Karpas-422 (cell line): ENCODE data around the gene UTS2. TPM values are rescaled to one million over a fixed set of nuclear protein-coding genes. Genes with fewer than 3 reads are reported as not detected.

Experiments used
- DNase-seq: peaks from one replicate; pipeline ENCODE4 v3.0.0-alpha.2; 2015
- H2AFZ ChIP-seq: fragments of 200-600 bp; sonication (generic); 2 replicates; pipeline ENCODE4 v1.6.1; 2014; ENCODE audit warnings: antibody characterized with exemption, low read length, mixed read lengths
- H3K27ac ChIP-seq: fragments of 200-600 bp; sonication (generic); 2 replicates; pipeline ENCODE4 v1.5.1; 2014; ENCODE audit warnings: mild to moderate bottlenecking, low read length, moderate library complexity
- H3K27me3 ChIP-seq: fragments of 200-600 bp; sonication (generic); 2 replicates; pipeline ENCODE4 v1.6.1; 2014; ENCODE audit warnings: low read length, mixed read lengths
- H3K36me3 ChIP-seq: fragments of 200-600 bp; sonication (generic); 2 replicates; pipeline ENCODE4 v1.6.1; 2014; ENCODE audit warnings: low read length, mixed read lengths; ENCODE audit not compliant: insufficient read depth
- H3K4me1 ChIP-seq: fragments of 200-600 bp; sonication (generic); 2 replicates; pipeline ENCODE4 v1.6.1; 2014; ENCODE audit warnings: mild to moderate bottlenecking, low read length, mixed read lengths
- H3K4me2 ChIP-seq: fragments of 200-600 bp; sonication (generic); 2 replicates; pipeline ENCODE4 v1.6.1; 2014; ENCODE audit warnings: low read length, low read depth, mild to moderate bottlenecking; ENCODE audit not compliant: poor library complexity, severe bottlenecking
- H3K4me3 ChIP-seq: fragments of 200-600 bp; sonication (generic); 2 replicates; pipeline ENCODE4 v1.5.1; 2014; ENCODE audit warnings: mild to moderate bottlenecking, antibody characterized with exemption, low read length, mixed read lengths
- H3K79me2 ChIP-seq: fragments of 200-600 bp; sonication (generic); 2 replicates; pipeline ENCODE4 v1.6.1; 2014; ENCODE audit warnings: mild to moderate bottlenecking, low read length, mixed read lengths
- H3K9ac ChIP-seq: fragments of 200-600 bp; sonication (generic); 2 replicates; pipeline ENCODE4 v1.6.0; 2014; ENCODE audit warnings: low read length
- H3K9me2 ChIP-seq: fragments of 200-600 bp; sonication (generic), shearing (Covaris generic); replicated peaks from 2 replicates; pipeline ENCODE4 v1.6.0; 2014; ENCODE audit warnings: mild to moderate bottlenecking, low read length, moderate library complexity; ENCODE audit not compliant: insufficient read depth
- H3K9me3 ChIP-seq: fragments of 300-700, 200-600 bp; sonication (generic); 2 replicates; pipeline ENCODE4 v1.6.1; 2014; ENCODE audit warnings: low read length, mixed read lengths
- H4K20me1 ChIP-seq: fragments of 200-600 bp; sonication (generic); 2 replicates; pipeline ENCODE4 v1.6.1; 2014; ENCODE audit warnings: mild to moderate bottlenecking, antibody characterized with exemption, low read length, low read depth; ENCODE audit not compliant: insufficient read depth
- total RNA-seq: library from RNA; depleted of rRNA; stranded (reverse); fragments of >200 nt; shearing (Covaris generic); gene quantifications from 2 replicates; pipeline ENCODE4 v1.2.3, GENCODE V29; 2014; ENCODE audit warnings: low replicate concordance

Gene UTS2
- total RNA-seq, 1 experiment from 2014 or later: not detected

- no peaks in the 10 kb centered on the region for H3K36me3 ChIP-seq
- no peaks in the 10 kb centered on the region for H4K20me1 ChIP-seq
- H3K4me2 ChIP-seq: no peak overlapping the region
- no peak overlapping the region for H2AFZ ChIP-seq
- no peaks in the 10 kb centered on the region for H3K27me3 ChIP-seq
- H3K4me1 ChIP-seq: no peaks in the 10 kb centered on the region
- H3K9me3 ChIP-seq: no peaks in the 10 kb centered on the region
- H3K4me3 ChIP-seq: no peak overlapping the region
- no peak overlapping the region for H3K27ac ChIP-seq
- no peak overlapping the region for H3K9ac ChIP-seq
- no peaks in the 10 kb centered on the region for H3K9me2 ChIP-seq
- no peak for DNase-seq
- H3K79me2 ChIP-seq: no peaks in the 10 kb centered on the region
Observed at GRCh38 chr1:7886405-7886745, 33.5 kb upstream of the UTS2 start.

GRCh38 chr1:7885513-7886404 is 32.9 kb upstream of the UTS2 start:
- Histone ChIP-seq H3K9me2 (no peaks in the 10 kb centered on the region), H3K79me2 (no peaks in the 10 kb centered on the region), H4K20me1 (no peaks in the 10 kb centered on the region), H3K4me2 (no peak overlapping the region), H3K27me3 (no peaks in the 10 kb centered on the region), H3K36me3 (no peaks in the 10 kb centered on the region), H3K4me3 (no peak overlapping the region), H3K9ac (no peak overlapping the region), H3K27ac (no peak overlapping the region), H2AFZ (no peak overlapping the region), H3K4me1 (no peaks in the 10 kb centered on the region), H3K9me3 (no peaks in the 10 kb centered on the region)
- peak; percentile 58 for DNase-seq

- Histone ChIP-seq H4K20me1 (no peaks in the 10 kb centered on the region), H2AFZ (no peak overlapping the region), H3K4me3 (no peak overlapping the region), H3K9me3 (no peaks in the 10 kb centered on the region), H3K9ac (no peak overlapping the region), H3K79me2 (no peaks in the 10 kb centered on the region), H3K4me2 (no peak overlapping the region), H3K9me2 (no peaks in the 10 kb centered on the region), H3K27me3 (no peaks in the 10 kb centered on the region), H3K27ac (no peak overlapping the region), H3K36me3 (no peaks in the 10 kb centered on the region), H3K4me1 (no peaks in the 10 kb centered on the region)
- DNase-seq: no peak
Observed at GRCh38 chr1:7884757-7885156, 31.9 kb upstream of the UTS2 start.

- H3K4me1 ChIP-seq: no peaks in the 10 kb centered on the region
- DNase-seq: no peak
- H3K36me3 ChIP-seq: no peaks in the 10 kb centered on the region
- H3K79me2 ChIP-seq: no peaks in the 10 kb centered on the region
- H3K27me3 ChIP-seq: no peaks in the 10 kb centered on the region
- H3K4me3 ChIP-seq: no peak overlapping the region
- H3K9me3 ChIP-seq: no peaks in the 10 kb centered on the region
- H3K27ac ChIP-seq: no peak overlapping the region
- H4K20me1 ChIP-seq: no peaks in the 10 kb centered on the region
- H3K4me2 ChIP-seq: no peak overlapping the region
- no peak overlapping the region for H3K9ac ChIP-seq
- H3K9me2 ChIP-seq: no peaks in the 10 kb centered on the region
- H2AFZ ChIP-seq: no peak overlapping the region
Observed at GRCh38 chr1:7879228-7879627, 26.4 kb upstream of the UTS2 start.

- no peaks in the 10 kb centered on the region for H3K4me1 ChIP-seq
- H3K4me2 ChIP-seq: no peak overlapping the region
- H3K9me2 ChIP-seq: no peaks in the 10 kb centered on the region
- no peaks in the 10 kb centered on the region for H3K27me3 ChIP-seq
- H3K36me3 ChIP-seq: no peaks in the 10 kb centered on the region
- H3K27ac ChIP-seq: no peak overlapping the region
- H3K9me3 ChIP-seq: no peaks in the 10 kb centered on the region
- DNase-seq: no peak
- H3K4me3 ChIP-seq: no peak overlapping the region
- no peaks in the 10 kb centered on the region for H4K20me1 ChIP-seq
- H3K79me2 ChIP-seq: no peaks in the 10 kb centered on the region
- H3K9ac ChIP-seq: no peak overlapping the region
- H2AFZ ChIP-seq: no peak overlapping the region
Observed at GRCh38 chr1:7878027-7878426, 25.2 kb upstream of the UTS2 start.

GRCh38 chr1:7873801-7874795 is 21.2 kb upstream of the UTS2 start:
- no peak overlapping the region for H2AFZ ChIP-seq
- no peak overlapping the region for H3K27ac ChIP-seq
- H3K4me2 ChIP-seq: no peak overlapping the region

GRCh38 chr1:7871136-7871535 is 18.3 kb upstream of the UTS2 start:
- Histone ChIP-seq H4K20me1 (no peaks in the 10 kb centered on the region), H3K36me3 (no peaks in the 10 kb centered on the region), H3K4me1 (no peaks in the 10 kb centered on the region), H3K27me3 (no peaks in the 10 kb centered on the region), H3K79me2 (no peaks in the 10 kb centered on the region), H2AFZ (no peak overlapping the region), H3K4me2 (no peak overlapping the region), H3K9me3 (no peaks in the 10 kb centered on the region), H3K27ac (no peak overlapping the region), H3K9ac (no peak overlapping the region), H3K9me2 (no peaks in the 10 kb centered on the region), H3K4me3 (no peak overlapping the region)
- DNase-seq: no peak

More at GRCh38 chr1:7873801-7874795, 21.2 kb upstream of the UTS2 start:
- Histone ChIP-seq H3K4me3 (no peak overlapping the region), H4K20me1 (no peaks in the 10 kb centered on the region), H3K4me1 (no peaks in the 10 kb centered on the region), H3K27me3 (no peaks in the 10 kb centered on the region), H3K79me2 (no peaks in the 10 kb centered on the region), H3K9me2 (no peaks in the 10 kb centered on the region), H3K9ac (no peak overlapping the region), H3K9me3 (no peaks in the 10 kb centered on the region), H3K36me3 (no peaks in the 10 kb centered on the region)
- no peak for DNase-seq
